Stomach (tissue), 4 donors: ENCODE results near the gene LRRFIP1.

ENCODE experiments used
- CTCF ChIP-seq, 7 experiments: fragments of 450-650 bp in 4 of 7; fragments of 200-600 bp in 3 of 7; sonication (generic) in 3 of 7; IDR thresholded peaks; one replicate each; pipeline ENCODE4 v1.5.1; 2016 to 2019; ENCODE audit warnings: antibody characterized with exemption in 7 of 7, control low read depth in 2 of 7, mild to moderate bottlenecking in 1 of 7
- EP300 ChIP-seq: sonication (generic); formaldehyde crosslinking; IDR thresholded peaks from one replicate; pipeline ENCODE4 v1.6.1; 2017; ENCODE audit warnings: antibody characterized with exemption

- no peak for TF ChIP-seq EP300
- TF ChIP-seq CTCF (IDR thresholded peaks at IDR 0.05) = no peak
These were observed 163.0 kb downstream of the LRRFIP1 start for GRCh38 chr2:237790353-237790752.
